IMR-90 (cell line): Measurements from ENCODE around the gene TACC2. TPM values are rescaled to one million over a fixed set of nuclear protein-coding genes. Genes with fewer than 3 reads are reported as not detected.

Experiments
- ATAC-seq: fragments of 200-7000 bp; cut with Tn5 transposase; 2 replicates; pipeline ENCODE4 v1.9.1; 2020; ENCODE audit warnings: low read depth, mild to moderate bottlenecking, moderate library complexity
- BruUV-seq: library from RNA; stranded (reverse); fragments of 400-500 nt; replicated peaks from 2 replicates; lab custom pipeline; 2021; lab: Mats Ljungman, UMichigan
- CTCF ChIA-PET: fragments of 300-600 bp; formaldehyde crosslinking; extraction: SDS; loops from one replicate; lab custom pipeline; 2021; ENCODE audit warnings: antibody characterized with exemption; lab: Yijun Ruan, JAX
- POLR2A ChIA-PET: fragments of 300-600 bp; sonication (Branson Sonifier 250); formaldehyde crosslinking; loops from one replicate; lab custom pipeline; 2022; ENCODE audit warnings: antibody characterized with exemption; ENCODE audit not compliant: unreplicated experiment; lab: Charles Lee
- DNase-seq: peaks from one replicate; pipeline ENCODE4 v3.0.0; 2013
- H2AFZ ChIP-seq: replicated peaks from 2 replicates; pipeline ENCODE3; 2013; ENCODE audit warnings: low read length, mild to moderate bottlenecking; ENCODE audit not compliant: poor library complexity
- H2AK5ac ChIP-seq: 2 replicates; pipeline ENCODE4 v1.6.1; 2013; ENCODE audit warnings: low read depth, low read length, inconsistent platforms
- H2AK9ac ChIP-seq: replicated peaks from 2 replicates; pipeline ENCODE3; 2013; ENCODE audit warnings: mild to moderate bottlenecking, low read depth, low read length, moderate library complexity; ENCODE audit not compliant: poor library complexity
- H2BK120ac ChIP-seq: 2 replicates; pipeline ENCODE4 v1.6.1; 2013; ENCODE audit warnings: low read depth, low read length, inconsistent platforms
- H2BK15ac ChIP-seq: 3 replicates; pipeline ENCODE4 v1.6.1; 2013; ENCODE audit warnings: low read depth, low read length, inconsistent platforms
- H2BK20ac ChIP-seq: 2 replicates; pipeline ENCODE4 v1.6.1; 2013; ENCODE audit warnings: low read depth, mild to moderate bottlenecking, inconsistent platforms, low read length, moderate library complexity
- H2BK5ac ChIP-seq: 2 replicates; pipeline ENCODE4 v1.6.1; 2013; ENCODE audit warnings: mild to moderate bottlenecking, low read depth, low read length, inconsistent platforms; ENCODE audit not compliant: poor library complexity, severe bottlenecking
- H3K14ac ChIP-seq: replicated peaks from 2 replicates; pipeline ENCODE4 v1.6.1; 2013; ENCODE audit warnings: low read depth, low read length, inconsistent platforms
- H3K18ac ChIP-seq: 2 replicates; pipeline ENCODE4 v1.6.1; 2013; ENCODE audit warnings: low read depth, low read length, control low read depth
- H3K23ac ChIP-seq: 2 replicates; pipeline ENCODE4 v1.6.1; 2013; ENCODE audit warnings: low read depth, low read length, inconsistent platforms
- H3K27ac ChIP-seq: 2 replicates; pipeline ENCODE4 v1.5.1; 2013; ENCODE audit warnings: mild to moderate bottlenecking, control low read depth, low read length; ENCODE audit not compliant: insufficient read depth
- H3K27me3 ChIP-seq: 2 replicates; pipeline ENCODE4 v1.6.1; 2013; ENCODE audit warnings: low read length; ENCODE audit not compliant: control insufficient read depth, insufficient read depth
- H3K36me3 ChIP-seq: 2 replicates; pipeline ENCODE4 v1.6.1; 2013; ENCODE audit warnings: low read length, mixed read lengths; ENCODE audit not compliant: control insufficient read depth, insufficient read depth
- H3K4ac ChIP-seq: 2 replicates; pipeline ENCODE4 v1.6.1; 2013; ENCODE audit warnings: low read depth, low read length, inconsistent platforms
- H3K4me1 ChIP-seq: 2 replicates; pipeline ENCODE4 v1.6.1; 2013; ENCODE audit warnings: low read length, mixed read lengths; ENCODE audit not compliant: control insufficient read depth, insufficient read depth
- H3K4me2 ChIP-seq: 2 replicates; pipeline ENCODE4 v1.6.1; 2013; ENCODE audit warnings: low read depth, mild to moderate bottlenecking, control low read depth, low read length, moderate library complexity
- H3K4me3 ChIP-seq: 2 replicates; pipeline ENCODE4 v1.5.1; 2013; ENCODE audit warnings: low read depth, mild to moderate bottlenecking, control low read depth, low read length, moderate library complexity; ENCODE audit not compliant: insufficient read depth
- H3K56ac ChIP-seq: 2 replicates; pipeline ENCODE4 v1.6.1; 2013; ENCODE audit warnings: low read length, inconsistent platforms; ENCODE audit not compliant: insufficient read depth; ENCODE audit errors: extremely low read depth
- H3K79me1 ChIP-seq, 2 experiments: 2 replicates each; pipeline ENCODE4 v1.6.1; 2013; ENCODE audit warnings: low read length in 2 of 2, inconsistent platforms in 1 of 2, low read depth in 1 of 2
- H3K9ac ChIP-seq: 2 replicates; pipeline ENCODE4 v1.6.1; 2013; ENCODE audit warnings: low read depth, low read length, control low read depth
- H3K9me1 ChIP-seq: 2 replicates; pipeline ENCODE4 v1.6.1; 2013; ENCODE audit warnings: low read length, inconsistent platforms; ENCODE audit not compliant: insufficient read depth
- H3K9me3 ChIP-seq: 2 replicates; pipeline ENCODE4 v1.6.1; 2013; ENCODE audit warnings: low read length; ENCODE audit not compliant: control insufficient read depth, insufficient read depth
- H4K20me1 ChIP-seq: 2 replicates; pipeline ENCODE4 v1.6.1; 2013; ENCODE audit warnings: low read length, inconsistent platforms; ENCODE audit not compliant: insufficient read depth
- H4K5ac ChIP-seq: 2 replicates; pipeline ENCODE4 v1.6.1; 2013; ENCODE audit warnings: mild to moderate bottlenecking, low read depth, low read length, control low read depth
- H4K8ac ChIP-seq, 2 experiments: 2 replicates each; pipeline ENCODE4 v1.6.1; 2013; ENCODE audit warnings: low read depth in 2 of 2, low read length in 2 of 2, control low read depth in 1 of 2, inconsistent platforms in 1 of 2
- H4K91ac ChIP-seq: 2 replicates; pipeline ENCODE4 v1.6.1; 2013; ENCODE audit warnings: low read depth, low read length, inconsistent platforms; ENCODE audit not compliant: insufficient read depth
- BHLHE40 ChIP-seq: fragments of 150-350 bp; IDR thresholded peaks from 2 replicates; pipeline ENCODE4 v1.6.1; 2016; ENCODE audit warnings: mild to moderate bottlenecking, low read depth, low read length
- CEBPB ChIP-seq: IDR thresholded peaks from 2 replicates; pipeline ENCODE4 v1.6.1; 2012; ENCODE audit warnings: low read depth, low read length, improper control_type of control experiment
- CHD1 ChIP-seq: IDR thresholded peaks from 2 replicates; pipeline ENCODE4 v1.6.1; 2012; ENCODE audit warnings: low read depth, low read length, improper control_type of control experiment
- FOS ChIP-seq: fragments of 150-350 bp; IDR thresholded peaks from 2 replicates; pipeline ENCODE4 v1.6.1; 2016; ENCODE audit warnings: low read depth, low read length
- MAFK ChIP-seq: IDR thresholded peaks from 2 replicates; pipeline ENCODE4 v1.6.1; 2012; ENCODE audit warnings: low read depth, low read length, improper control_type of control experiment
- MAZ ChIP-seq: IDR thresholded peaks from 2 replicates; pipeline ENCODE4 v1.6.1; 2012; ENCODE audit warnings: low read depth, mild to moderate bottlenecking, low read length, improper control_type of control experiment, moderate library complexity, borderline replicate concordance
- MXI1 ChIP-seq: IDR thresholded peaks from 2 replicates; pipeline ENCODE4 v1.6.1; 2012; ENCODE audit warnings: low read depth, mild to moderate bottlenecking, low read length, moderate library complexity, borderline replicate concordance
- NFE2L2 ChIP-seq: fragments of 150-350 bp; IDR thresholded peaks from 2 replicates; pipeline ENCODE4 v1.6.1; 2016; ENCODE audit warnings: low read depth, mild to moderate bottlenecking, low read length
- POLR2A ChIP-seq: IDR thresholded peaks from 2 replicates; pipeline ENCODE4 v1.6.1; 2012; ENCODE audit warnings: mild to moderate bottlenecking, low read depth, low read length
- RAD21 ChIP-seq: IDR thresholded peaks from 2 replicates; pipeline ENCODE4 v1.6.1; 2012; ENCODE audit warnings: low read length, improper control_type of control experiment
- RCOR1 ChIP-seq: IDR thresholded peaks from 2 replicates; pipeline ENCODE4 v1.6.1; 2012; ENCODE audit warnings: mild to moderate bottlenecking, low read length, improper control_type of control experiment; ENCODE audit not compliant: insufficient replicate concordance
- RFX5 ChIP-seq: IDR thresholded peaks from 2 replicates; pipeline ENCODE4 v1.8.0; 2012; ENCODE audit warnings: low read depth, mild to moderate bottlenecking, low read length, moderate library complexity
- SMC3 ChIP-seq: fragments of 150-350 bp; IDR thresholded peaks from 2 replicates; pipeline ENCODE4 v1.6.1; 2016; ENCODE audit warnings: low read depth, mild to moderate bottlenecking, antibody characterized with exemption, low read length, moderate library complexity
- WGBS, 2 experiments: methylation state at CpG; one replicate each; pipeline versions ENCODE4 v1.1.5 to v1.1.7; 2013; ENCODE audit warnings: missing lambda C conversion rate in 2 of 2; ENCODE audit not compliant: insufficient read length in 1 of 2; ENCODE audit errors: extremely low coverage in 2 of 2; 5-methylcytosine and 5-hydroxymethylcytosine counted together
- dilution Hi-C: fragments of 300-500 bp; cut with HindIII; formaldehyde crosslinking; loops from one replicate; pipeline ENCODE4 v1.14.3; 2018; ENCODE audit warnings: low sequenced_read_pairs; ENCODE audit not compliant: unreplicated experiment
- in situ Hi-C: fragments of 300-500 bp; cut with MboI; formaldehyde crosslinking; loops from 3 replicates; pipeline ENCODE4 v1.14.3; 2019; ENCODE audit warnings: low sequenced_read_pairs, inconsistent platforms, mixed read lengths
- intact Hi-C: fragments of 100-400 bp; cut with micrococcal nuclease; formaldehyde crosslinking; loops from 2 replicates; pipeline ENCODE4 v1.10.0; 2022
- polyA plus RNA-seq, 3 experiments: library from polyadenylated mRNA; depleted of rRNA; stranded (reverse); fragments of >200 nt; gene quantifications; 2 replicates each; pipeline ENCODE4 v1.2.3, GENCODE V29; 2012; ENCODE audit warnings: low replicate concordance in 1 of 3
- total RNA-seq: library from RNA; depleted of rRNA; stranded (reverse); fragments of >200 nt; gene quantifications from 2 replicates; pipeline ENCODE4 v1.2.3, GENCODE V29; 2012
- TF ChIP-seq, protein P1 (sequence below): conservative IDR thresholded peaks from 2 replicates; pipeline ENCODE4 v1.5.1; 2012; ENCODE audit warnings: mild to moderate bottlenecking, low read depth, low read length, improper control_type of control experiment
- TF ChIP-seq, protein P2 (sequence below): fragments of 150-350 bp; IDR thresholded peaks from 2 replicates; pipeline ENCODE4 v1.6.1; 2017; ENCODE audit warnings: mild to moderate bottlenecking, antibody characterized with exemption, low read length, low read depth

TACC2 gene
- total and polyA plus RNA-seq, 2 of the 4 experiments (the other 2 are of a cell fraction) = 2.9 to 15.4 TPM

GRCh38 chr10:122186816-122187810, 198.2 kb downstream of the TACC2 start:
- Histone ChIP-seq H3K9me1 (peaks cover 21% of the 10 kb centered on the region), H2BK15ac (no peak overlapping the region), H3K9ac (no peak overlapping the region), H3K36me3 (no peaks in the 10 kb centered on the region), H3K4me2 (no peak overlapping the region), H4K91ac (no peak overlapping the region), H3K79me1 (peaks cover 28 to 69% of the 10 kb centered on the region in 2 experiments), H3K56ac (no peak overlapping the region), H4K8ac (no peak overlapping the region), H3K18ac (no peak overlapping the region), H4K5ac (no peak overlapping the region), H3K14ac (no peak overlapping the region), H2BK120ac (no peak overlapping the region), H2BK5ac (no peak overlapping the region), H2AK9ac (no peak overlapping the region), H3K23ac (no peak overlapping the region), H3K27ac (no peak overlapping the region), H3K9me3 (no peaks in the 10 kb centered on the region), H2BK20ac (no peak overlapping the region), H2AK5ac (no peak overlapping the region), H2AFZ (no peak overlapping the region), H3K27me3 (no peaks in the 10 kb centered on the region), H3K4ac (no peak overlapping the region), H3K4me1 (peaks cover 6% of the 10 kb centered on the region), H4K20me1 (peaks cover 12% of the 10 kb centered on the region; the same call in 1 of the 2 replicates), H3K4me3 (no peak overlapping the region)
- 86% methylated on average over 2 of the region's 19 CpGs; no CpG with 5 or more reads in 1 of the 2 experiments for WGBS, 2 experiments
- ATAC-seq (no peak), DNase-seq (peak; percentile 34)
- intact Hi-C loops = no loop called here
- in situ Hi-C loops = no loop called here
- ChIA-PET POLR2A (no interaction called here), CTCF (interaction anchor here (0.6 kb wide), 1 partner anchor 18 kb away, joined by 4 read pairs; no protein-coding TSS in a partner anchor)
- BruUV-seq = no TSS peak
- dilution Hi-C loops = no loop called here
- TF ChIP-seq MXI1 (no peak), NFE2L2 (no peak), FOS (no peak), CEBPB (no peak), BHLHE40 (no peak), CHD1 (no peak), RFX5 (no peak), MAFK (no peak), MAZ (no peak), SMC3 (no peak), POLR2A (no peak), RAD21 (no peak), RCOR1 (no peak)
- TF ChIP-seq, protein P1, sequence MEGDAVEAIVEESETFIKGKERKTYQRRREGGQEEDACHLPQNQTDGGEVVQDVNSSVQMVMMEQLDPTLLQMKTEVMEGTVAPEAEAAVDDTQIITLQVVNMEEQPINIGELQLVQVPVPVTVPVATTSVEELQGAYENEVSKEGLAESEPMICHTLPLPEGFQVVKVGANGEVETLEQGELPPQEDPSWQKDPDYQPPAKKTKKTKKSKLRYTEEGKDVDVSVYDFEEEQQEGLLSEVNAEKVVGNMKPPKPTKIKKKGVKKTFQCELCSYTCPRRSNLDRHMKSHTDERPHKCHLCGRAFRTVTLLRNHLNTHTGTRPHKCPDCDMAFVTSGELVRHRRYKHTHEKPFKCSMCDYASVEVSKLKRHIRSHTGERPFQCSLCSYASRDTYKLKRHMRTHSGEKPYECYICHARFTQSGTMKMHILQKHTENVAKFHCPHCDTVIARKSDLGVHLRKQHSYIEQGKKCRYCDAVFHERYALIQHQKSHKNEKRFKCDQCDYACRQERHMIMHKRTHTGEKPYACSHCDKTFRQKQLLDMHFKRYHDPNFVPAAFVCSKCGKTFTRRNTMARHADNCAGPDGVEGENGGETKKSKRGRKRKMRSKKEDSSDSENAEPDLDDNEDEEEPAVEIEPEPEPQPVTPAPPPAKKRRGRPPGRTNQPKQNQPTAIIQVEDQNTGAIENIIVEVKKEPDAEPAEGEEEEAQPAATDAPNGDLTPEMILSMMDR = no peak
- TF ChIP-seq, protein P2, sequence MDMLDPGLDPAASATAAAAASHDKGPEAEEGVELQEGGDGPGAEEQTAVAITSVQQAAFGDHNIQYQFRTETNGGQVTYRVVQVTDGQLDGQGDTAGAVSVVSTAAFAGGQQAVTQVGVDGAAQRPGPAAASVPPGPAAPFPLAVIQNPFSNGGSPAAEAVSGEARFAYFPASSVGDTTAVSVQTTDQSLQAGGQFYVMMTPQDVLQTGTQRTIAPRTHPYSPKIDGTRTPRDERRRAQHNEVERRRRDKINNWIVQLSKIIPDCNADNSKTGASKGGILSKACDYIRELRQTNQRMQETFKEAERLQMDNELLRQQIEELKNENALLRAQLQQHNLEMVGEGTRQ = no peak
